ENCODE results near the gene UBAP2.
"Not testable (repeated sequence)": the region's sequence is repeated elsewhere in the genome, so short reads cannot be mapped to it uniquely, and the experiment has no call there.

Gene UBAP2

GRCh38 chr9:34047864-34048726 is 592 bp downstream of the UBAP2 start:
- peak; percentile 51 for DNase-seq (ENCODE audit: low spot score)
- no peak for TF ChIP-seq CTCF (IDR thresholded peaks at IDR 0.05; ENCODE audit: extremely low read depth, missing control alignments)

- no peak for TF ChIP-seq CTCF (IDR thresholded peaks at IDR 0.05; ENCODE audit: extremely low read depth, missing control alignments)
These were observed 1.8 kb downstream of the UBAP2 start for GRCh38 chr9:34046784-34047379.

GRCh38 chr9:34045903-34046302 is 2.8 kb downstream of the UBAP2 start:
- DNase-seq (ENCODE audit: low spot score) = no peak
- no peak for TF ChIP-seq CTCF (IDR thresholded peaks at IDR 0.05; ENCODE audit: extremely low read depth, missing control alignments)

More at GRCh38 chr9:34046784-34047379, 1.8 kb downstream of the UBAP2 start:
- no peak for DNase-seq (ENCODE audit: low spot score)

GRCh38 chr9:34042074-34042473 is 6.6 kb downstream of the UBAP2 start:
- not testable (repeated sequence) for DNase-seq (ENCODE audit: low spot score)

GRCh38 chr9:34038851-34039250 is 9.8 kb downstream of the UBAP2 start:
- not testable (repeated sequence) for DNase-seq (ENCODE audit: low spot score)

GRCh38 chr9:34037626-34038025 is 11.1 kb downstream of the UBAP2 start:
- DNase-seq (ENCODE audit: low spot score) = no peak
- TF ChIP-seq CTCF (IDR thresholded peaks at IDR 0.05; ENCODE audit: extremely low read depth, missing control alignments) = no peak

GRCh38 chr9:34036625-34037024 is 12.1 kb downstream of the UBAP2 start:
- DNase-seq (ENCODE audit: low spot score) = no peak
- TF ChIP-seq CTCF (IDR thresholded peaks at IDR 0.05; ENCODE audit: extremely low read depth, missing control alignments) = no peak

- TF ChIP-seq CTCF (IDR thresholded peaks at IDR 0.05; ENCODE audit: extremely low read depth, missing control alignments) = no peak
- DNase-seq (ENCODE audit: low spot score) = no peak
These were observed 13.0 kb downstream of the UBAP2 start for GRCh38 chr9:34035656-34036055.

All from GM20000 (cell line).